Prostate gland (tissue), 2 donors: ENCODE data around the gene OR13J1. TPM values are rescaled to one million over a fixed set of nuclear protein-coding genes. Genes with fewer than 3 reads are reported as not detected.

Experiments
- DNase-seq: peaks from one replicate; pipeline ENCODE4 v3.0.0-alpha.2; 2019; ENCODE audit warnings: low spot score
- H3K27ac ChIP-seq, 2 donors: fragments of 200-600 bp; sonication (generic); 2 replicates each; pipeline ENCODE4 v1.5.1; 2017 to 2019
- H3K27me3 ChIP-seq: fragments of 200-600 bp; sonication (generic); replicated peaks from 2 replicates; pipeline ENCODE4 v1.5.1; 2019; ENCODE audit not compliant: insufficient read depth
- H3K36me3 ChIP-seq, 2 donors: fragments of 200-600 bp; sonication (generic); 1 replicate in 1 of 2; 2 replicates in 1 of 2; pipeline versions ENCODE4 v1.5.1 to v1.8.1; 2017 to 2019
- H3K4me1 ChIP-seq: fragments of 200-600 bp; sonication (generic); replicated peaks from 2 replicates; pipeline ENCODE4 v1.5.1; 2019
- H3K4me3 ChIP-seq, 2 donors: fragments of 200-600 bp; sonication (generic); 2 replicates each; pipeline ENCODE4 v1.5.1; 2017 to 2019
- H3K9me3 ChIP-seq: fragments of 200-600 bp; sonication (generic); 2 replicates; pipeline ENCODE4 v1.5.1; 2017
- POLR2A ChIP-seq: fragments of 450-650 bp; IDR thresholded peaks from one replicate; pipeline ENCODE4 v1.6.1; 2016; ENCODE audit warnings: antibody characterized with exemption, mild to moderate bottlenecking
- POLR2AphosphoS5 ChIP-seq: sonication (generic); formaldehyde crosslinking; IDR thresholded peaks from one replicate; pipeline ENCODE4 v1.6.1; 2017; ENCODE audit warnings: antibody characterized with exemption
- WGBS: methylation state at CpG from one replicate; pipeline ENCODE4 v1.1.5; 2018; 5-methylcytosine and 5-hydroxymethylcytosine counted together
- intact Hi-C: fragments of 100-400 bp; cut with DNase I; formaldehyde crosslinking; loops from one replicate; pipeline ENCODE4 v1.14.2; 2022
- total RNA-seq, 2 donors: library from RNA; depleted of rRNA; stranded (reverse); fragments of >200 nt; gene quantifications; one replicate each; pipeline ENCODE4 v1.1.0, GENCODE V29; 2016
- TF ChIP-seq, protein P1 (sequence below), 4 experiments: fragments of 200-600 bp in 2 of 4; fragments of 450-650 bp in 2 of 4; sonication (generic) in 2 of 4; IDR thresholded peaks; 1 replicate in 3 of 4; 2 replicates in 1 of 4; pipeline ENCODE4 v1.5.1; 2016 to 2019; ENCODE audit warnings: antibody characterized with exemption in 4 of 4, mild to moderate bottlenecking in 2 of 4, moderate library complexity in 2 of 4

The OR13J1 gene
- total RNA-seq, 2 donors from 2014 or later: not detected

GRCh38 chr9:35841645-35841900 lies 28.6 kb downstream of the OR13J1 start:
- no peaks in the 10 kb centered on the region for H3K27me3 ChIP-seq
- 71% methylated on average over 5 of the region's 5 CpGs for WGBS
- H3K9me3 ChIP-seq: no peaks in the 10 kb centered on the region
- no peak overlapping the region for H3K4me3 ChIP-seq
- intact Hi-C loops: no loop called here
- TF ChIP-seq, protein P1, sequence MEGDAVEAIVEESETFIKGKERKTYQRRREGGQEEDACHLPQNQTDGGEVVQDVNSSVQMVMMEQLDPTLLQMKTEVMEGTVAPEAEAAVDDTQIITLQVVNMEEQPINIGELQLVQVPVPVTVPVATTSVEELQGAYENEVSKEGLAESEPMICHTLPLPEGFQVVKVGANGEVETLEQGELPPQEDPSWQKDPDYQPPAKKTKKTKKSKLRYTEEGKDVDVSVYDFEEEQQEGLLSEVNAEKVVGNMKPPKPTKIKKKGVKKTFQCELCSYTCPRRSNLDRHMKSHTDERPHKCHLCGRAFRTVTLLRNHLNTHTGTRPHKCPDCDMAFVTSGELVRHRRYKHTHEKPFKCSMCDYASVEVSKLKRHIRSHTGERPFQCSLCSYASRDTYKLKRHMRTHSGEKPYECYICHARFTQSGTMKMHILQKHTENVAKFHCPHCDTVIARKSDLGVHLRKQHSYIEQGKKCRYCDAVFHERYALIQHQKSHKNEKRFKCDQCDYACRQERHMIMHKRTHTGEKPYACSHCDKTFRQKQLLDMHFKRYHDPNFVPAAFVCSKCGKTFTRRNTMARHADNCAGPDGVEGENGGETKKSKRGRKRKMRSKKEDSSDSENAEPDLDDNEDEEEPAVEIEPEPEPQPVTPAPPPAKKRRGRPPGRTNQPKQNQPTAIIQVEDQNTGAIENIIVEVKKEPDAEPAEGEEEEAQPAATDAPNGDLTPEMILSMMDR (IDR thresholded peaks at IDR 0.05): no peak
- TF ChIP-seq POLR2AphosphoS5 (no peak), POLR2A (no peak)
- no peaks in the 10 kb centered on the region for H3K36me3 ChIP-seq
- H3K4me1 ChIP-seq: no peaks in the 10 kb centered on the region
- DNase-seq: no peak
- no peak overlapping the region for H3K27ac ChIP-seq

- no peaks in the 10 kb centered on the region for H3K36me3 ChIP-seq
- 93% methylated on average over 15 of the region's 15 CpGs for WGBS
- no peaks in the 10 kb centered on the region for H3K27me3 ChIP-seq
- no peak for TF ChIP-seq POLR2AphosphoS5
- TF ChIP-seq, protein P1 (IDR thresholded peaks at IDR 0.05): no peak
- no peak for TF ChIP-seq POLR2A
- H3K27ac ChIP-seq: no peak overlapping the region
- intact Hi-C loops: no loop called here
- no peak for DNase-seq
- H3K9me3 ChIP-seq: no peaks in the 10 kb centered on the region
- no peaks in the 10 kb centered on the region for H3K4me1 ChIP-seq
- no peak overlapping the region for H3K4me3 ChIP-seq
Measured at GRCh38 chr9:35840881-35841644, 29.1 kb downstream of the OR13J1 start.

DNA sequence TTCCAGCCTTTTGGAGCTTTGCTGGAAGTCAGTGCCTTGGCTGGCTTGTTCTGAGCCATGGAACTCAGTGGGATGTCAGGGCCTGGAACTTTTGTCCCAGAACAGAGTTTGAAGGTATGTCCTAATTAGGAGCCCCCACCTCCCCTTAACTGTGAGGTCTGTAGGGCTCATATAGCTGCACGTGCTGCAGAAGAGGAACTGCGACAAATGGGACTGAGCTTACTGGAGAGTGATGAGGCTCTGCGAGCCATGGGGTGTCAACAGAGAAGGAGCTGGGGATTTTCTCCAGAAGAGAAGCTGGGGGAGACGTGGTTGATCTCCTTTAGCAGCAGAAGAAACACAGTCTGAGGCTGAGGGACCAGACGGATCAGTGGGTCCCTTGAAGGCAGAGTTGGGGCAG lies 30.3 kb downstream of the OR13J1 start:
- no peaks in the 10 kb centered on the region for H3K36me3 ChIP-seq
- H3K27ac ChIP-seq: no peak overlapping the region
- DNase-seq: no peak
- 95% methylated on average over 5 of the region's 5 CpGs for WGBS
- no peaks in the 10 kb centered on the region for H3K27me3 ChIP-seq
- H3K4me3 ChIP-seq: no peak overlapping the region
- intact Hi-C loops: no loop called here
- TF ChIP-seq, protein P1 (IDR thresholded peaks at IDR 0.05): no peak
- TF ChIP-seq POLR2A (no peak), POLR2AphosphoS5 (no peak)
- no peaks in the 10 kb centered on the region for H3K4me1 ChIP-seq
- H3K9me3 ChIP-seq: no peaks in the 10 kb centered on the region

DNA sequence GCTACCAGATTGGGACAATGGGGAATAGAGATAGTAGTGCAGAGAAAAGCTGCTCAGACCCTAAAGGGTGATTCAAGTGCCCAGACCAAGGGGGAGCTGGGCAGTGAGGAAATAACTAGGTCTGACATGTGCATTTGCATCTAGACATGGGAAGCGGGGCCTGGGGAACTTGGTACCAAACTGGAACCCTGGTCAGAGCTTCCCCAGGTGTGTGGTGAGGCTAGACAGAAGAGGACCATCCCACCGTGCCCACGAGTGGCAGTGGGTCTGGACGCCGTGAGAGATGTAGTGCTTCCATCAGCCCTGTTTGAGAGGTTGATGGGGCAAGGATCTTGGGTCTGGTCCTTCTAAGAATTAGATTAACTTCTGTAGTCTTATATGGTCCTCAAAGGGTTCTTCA lies 33.6 kb downstream of the OR13J1 start:
- intact Hi-C loops: no loop called here
- WGBS: 95% methylated on average over 5 of the region's 5 CpGs
- Histone ChIP-seq H3K4me3 (no peak overlapping the region), H3K27me3 (no peaks in the 10 kb centered on the region), H3K9me3 (no peaks in the 10 kb centered on the region), H3K27ac (no peak overlapping the region), H3K4me1 (peaks cover 23% of the 10 kb centered on the region), H3K36me3 (no peaks in the 10 kb centered on the region)
- no peak for DNase-seq
- TF ChIP-seq POLR2A (no peak), POLR2AphosphoS5 (no peak)
- TF ChIP-seq, protein P1 (IDR thresholded peaks at IDR 0.05): no peak

DNA sequence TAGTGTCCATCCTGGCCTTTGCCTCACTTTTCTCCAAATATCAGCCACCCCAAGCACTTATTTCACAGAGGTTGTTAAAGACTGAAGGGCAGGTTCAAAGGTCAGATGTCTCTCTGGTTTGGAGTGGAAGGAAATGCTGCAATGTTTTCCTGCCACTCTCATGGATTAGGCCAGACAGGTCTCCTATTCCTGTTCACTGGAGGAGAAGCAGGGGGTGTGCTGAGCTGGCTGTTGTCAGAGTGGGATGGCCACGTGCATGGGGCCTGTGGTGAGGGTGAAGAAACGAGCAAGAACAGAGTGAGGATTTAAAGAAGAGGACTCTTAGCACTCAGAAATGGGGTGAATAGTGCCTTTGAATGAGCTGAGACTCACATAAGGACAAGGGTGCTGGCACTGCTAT lies 34.4 kb downstream of the OR13J1 start:
- intact Hi-C loops: no loop called here
- TF ChIP-seq POLR2A: no peak
- TF ChIP-seq, protein P1 (IDR thresholded peaks at IDR 0.05): no peak
- no peak for TF ChIP-seq POLR2AphosphoS5

More for the DNA sequence above, 34.4 kb downstream of the OR13J1 start:
- Histone ChIP-seq H3K36me3 (no peaks in the 10 kb centered on the region), H3K4me1 (peaks cover 29% of the 10 kb centered on the region), H3K27ac (no peak overlapping the region), H3K4me3 (no peak overlapping the region), H3K9me3 (no peaks in the 10 kb centered on the region), H3K27me3 (no peaks in the 10 kb centered on the region)
- DNase-seq: no peak
- WGBS: 83% methylated on average over 2 of the region's 2 CpGs
